Vagina (tissue), 2 donors: Measurements from ENCODE around the gene ACLY.
A peak's percentile ranks its signal among the peaks of the same experiment; 100 is the strongest.

Experiments used
- CTCF ChIP-seq, 3 experiments: fragments of 450-650 bp in 2 of 3; fragments of 200-600 bp in 1 of 3; sonication (generic) in 1 of 3; IDR thresholded peaks; one replicate each; pipeline ENCODE4 v1.5.1; 2017 to 2019; ENCODE audit warnings: antibody characterized with exemption in 3 of 3, mild to moderate bottlenecking in 2 of 3, moderate library complexity in 2 of 3
- POLR2A ChIP-seq, 2 donors: fragments of 450-650 bp; IDR thresholded peaks; one replicate each; pipeline ENCODE4 v1.6.1; 2017; ENCODE audit warnings: antibody characterized with exemption in 2 of 2, mild to moderate bottlenecking in 2 of 2, moderate library complexity in 2 of 2
- POLR2AphosphoS5 ChIP-seq, 2 donors: sonication (generic); formaldehyde crosslinking; IDR thresholded peaks; one replicate each; pipeline ENCODE4 v1.9.0; 2017; ENCODE audit warnings: antibody characterized with exemption in 2 of 2, mild to moderate bottlenecking in 2 of 2, low read depth in 1 of 2; ENCODE audit not compliant: insufficient read depth in 1 of 2

DNA sequence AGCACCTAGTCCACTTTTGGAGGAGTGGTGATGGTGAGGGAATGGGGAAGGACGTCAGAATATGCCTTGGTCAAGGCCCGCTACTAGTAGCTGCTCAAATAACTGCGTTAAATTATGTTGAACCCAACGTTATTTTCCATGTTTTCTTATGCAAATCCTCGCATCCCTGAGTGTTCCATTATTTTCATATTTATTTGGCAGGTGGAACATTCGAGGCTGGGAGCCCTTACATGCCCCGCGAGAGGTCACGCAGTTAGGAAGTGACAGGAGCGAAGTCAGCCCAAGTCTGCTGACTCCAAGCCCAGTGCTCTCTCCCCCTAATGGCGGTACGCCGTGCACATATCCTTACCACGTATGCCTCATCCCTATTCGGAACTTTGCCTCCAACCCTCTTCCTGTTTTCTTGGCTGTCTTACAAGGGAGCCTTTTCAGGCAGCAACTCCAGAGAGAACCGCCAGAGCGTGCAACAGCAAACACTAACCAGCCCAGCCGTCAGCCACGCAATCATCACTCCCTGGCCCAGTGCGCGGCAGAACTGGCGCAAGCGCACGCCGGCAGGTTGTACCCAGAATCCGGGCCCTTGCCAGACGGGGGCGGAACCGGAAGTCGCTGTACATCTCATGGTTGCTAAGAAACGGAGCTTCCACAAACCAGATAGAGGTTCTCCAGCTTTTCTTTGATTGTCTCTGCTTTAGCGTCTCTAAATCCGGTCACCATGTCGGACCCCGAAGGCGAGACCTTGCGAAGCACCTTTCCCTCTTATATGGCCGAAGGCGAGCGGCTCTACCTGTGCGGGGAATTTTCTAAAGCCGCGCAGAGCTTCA is 11.5 kb upstream of the ACLY start, which contains the start of gene ODAD4:
- peak in 1 of 3 experiments; percentile 53 for TF ChIP-seq CTCF (IDR thresholded peaks at IDR 0.05)
- peak in 1 of 2 donors; percentile 42 for TF ChIP-seq POLR2A (IDR thresholded peaks at IDR 0.05)
- TF ChIP-seq POLR2AphosphoS5 (IDR thresholded peaks at IDR 0.05; ENCODE audit: insufficient read depth in 1 of 2, low read depth in 1 of 2): peak; percentile 92 to 97
